ENCODE results near the gene MZB1.

- TF ChIP-seq CTCF (IDR thresholded peaks at IDR 0.05 in 8 of 11, conservative IDR thresholded peaks at IDR 0.05 in 3 of 11) (no peak), POLR2A (IDR thresholded peaks at IDR 0.05) (no peak), POLR2AphosphoS5 (IDR thresholded peaks at IDR 0.05) (no peak)
Observed at GRCh38 chr5:139413153-139413552, 23.4 kb upstream of the MZB1 start.
